Umbilical cord (tissue), 2 donors: Measurements from ENCODE around the gene PNPLA2. TPM values are rescaled to one million over a fixed set of nuclear protein-coding genes. Genes with fewer than 3 reads are reported as not detected.

Source experiments
- DNase-seq: peaks from one replicate; pipeline ENCODE4 v3.0.0-alpha.2; 2015; ENCODE audit warnings: low spot score
- total RNA-seq: library from RNA; depleted of rRNA; stranded (reverse); fragments of >200 nt; gene quantifications from one replicate; pipeline ENCODE4 v1.2.3, GENCODE V29; 2014; ENCODE audit warnings: low replicate concordance; ENCODE audit not compliant: insufficient read depth

PNPLA2 gene
- total RNA-seq, 1 donor from 2014 or later: 6.7 TPM

- no peak for DNase-seq
These were observed 40.1 kb downstream of the PNPLA2 start for GRCh38 chr11:858762-859339.

GRCh38 chr11:859394-860131 lies 40.8 kb downstream of the PNPLA2 start:
- DNase-seq: peak; percentile 98

GRCh38 chr11:860234-861104 lies 41.8 kb downstream of the PNPLA2 start:
- no peak for DNase-seq

GRCh38 chr11:861105-861479 lies 42.4 kb downstream of the PNPLA2 start:
- no peak for DNase-seq

- peak; percentile 72 for DNase-seq
These were observed 43.5 kb downstream of the PNPLA2 start for GRCh38 chr11:862081-862661.

- DNase-seq: no peak
These were observed 43.9 kb downstream of the PNPLA2 start for GRCh38 chr11:862696-863022.

- DNase-seq: peak; percentile 44
These were observed 44.6 kb downstream of the PNPLA2 start for GRCh38 chr11:863023-863909.

- DNase-seq: no peak
These were observed 45.5 kb downstream of the PNPLA2 start for GRCh38 chr11:863910-864827.

GRCh38 chr11:864898-865297 lies 46.2 kb downstream of the PNPLA2 start:
- DNase-seq: no peak

GRCh38 chr11:865462-866430 lies 47.0 kb downstream of the PNPLA2 start:
- no peak for DNase-seq

GRCh38 chr11:866481-866880 lies 47.8 kb downstream of the PNPLA2 start:
- no peak for DNase-seq

GRCh38 chr11:867856-868358 lies 49.2 kb downstream of the PNPLA2 start:
- DNase-seq: no peak

GRCh38 chr11:868394-868793 lies 49.7 kb downstream of the PNPLA2 start:
- DNase-seq: no peak

- no peak for DNase-seq
These were observed 50.1 kb downstream of the PNPLA2 start for GRCh38 chr11:868802-869201.

- DNase-seq: no peak
These were observed 50.8 kb downstream of the PNPLA2 start for GRCh38 chr11:869399-870126.

GRCh38 chr11:870127-870413 lies 51.4 kb downstream of the PNPLA2 start:
- DNase-seq: no peak

- no peak for DNase-seq
These were observed 51.7 kb downstream of the PNPLA2 start for GRCh38 chr11:870418-870817.

- DNase-seq: no peak
These were observed 52.8 kb downstream of the PNPLA2 start for GRCh38 chr11:871472-871871.
